GM21723 (cell line): ENCODE data around the gene ZFP69.
A peak's percentile ranks its signal among the peaks of the same experiment; 100 is the strongest.

Experiments
- ATAC-seq: cut with Tn5 transposase; IDR thresholded peaks from one replicate; pipeline ENCODE4 v1.9.1; 2021; ENCODE audit warnings: mild to moderate bottlenecking, moderate library complexity; ENCODE audit not compliant: unreplicated experiment

The ZFP69 gene

DNA sequence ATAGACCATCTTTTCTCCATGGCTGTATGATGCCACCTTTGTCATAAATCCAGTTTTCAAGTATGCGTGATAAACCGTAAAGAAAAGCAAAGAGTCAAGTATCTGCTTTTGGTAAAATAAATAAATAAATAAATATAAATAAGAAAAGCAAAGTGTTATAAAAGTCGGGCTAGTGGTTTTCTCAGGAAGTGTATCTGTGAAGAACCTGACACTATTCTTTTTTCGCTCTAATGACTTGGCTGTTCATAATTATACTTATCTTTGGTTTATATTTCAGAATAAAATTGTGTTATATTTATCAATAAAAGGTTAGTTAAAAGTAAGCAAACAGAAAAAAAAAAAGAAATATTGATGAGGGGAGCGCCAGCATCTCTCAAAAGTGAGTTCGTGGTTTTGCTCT, 30.9 kb downstream of the ZFP69 start:
- no peak for ATAC-seq

DNA sequence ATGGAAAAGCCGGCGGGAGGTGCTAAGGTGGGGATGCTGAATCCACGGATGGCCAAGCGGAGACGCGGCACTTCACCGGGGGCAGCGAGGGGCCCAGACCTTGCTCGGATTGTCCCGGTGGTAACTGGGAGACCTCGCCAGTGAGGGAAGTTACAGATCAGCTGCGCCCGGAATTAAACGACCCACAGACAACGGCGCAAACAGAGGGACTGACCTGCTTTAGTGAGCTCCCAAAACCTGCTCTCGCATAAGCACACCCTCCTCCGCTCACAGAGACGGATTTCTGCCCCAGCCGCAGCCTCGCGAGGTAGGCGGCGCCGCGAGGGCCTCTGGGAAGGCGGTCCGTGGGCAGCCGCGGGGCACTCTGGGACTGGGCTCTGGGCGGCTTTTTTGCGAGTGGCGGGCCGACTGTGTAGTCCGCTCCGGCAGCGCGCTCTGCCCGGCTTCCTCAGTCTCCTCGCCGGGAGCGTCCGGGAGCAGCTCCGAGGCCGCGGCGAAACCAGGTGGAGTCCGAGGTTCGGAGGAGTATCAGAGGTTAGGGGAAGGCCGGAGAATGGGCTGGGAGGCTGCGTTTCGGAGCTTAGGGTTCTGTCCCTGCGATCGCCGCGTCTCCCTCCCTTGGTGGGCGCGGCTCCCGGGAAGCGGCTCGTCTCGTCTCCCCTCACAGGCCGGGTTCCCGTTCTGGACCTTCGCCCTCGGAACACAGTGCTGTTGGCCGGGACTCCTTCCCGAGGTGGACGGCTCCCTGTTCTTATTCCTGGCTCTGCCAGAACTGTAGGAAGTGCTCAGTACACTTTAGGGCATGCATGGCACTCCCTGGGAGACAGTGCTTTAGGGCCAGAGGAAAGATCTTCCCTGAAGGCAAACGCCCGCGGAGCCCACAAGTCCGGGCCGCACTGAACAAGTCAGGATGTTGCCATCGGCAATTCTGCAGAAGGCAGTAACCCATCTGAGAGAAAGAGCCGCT, 31.6 kb downstream of the ZFP69 start, which contains the start of gene EXO5:
EXO5 (plus strand) TSS at position 393 of the 967 bp plus-strand sequence. CDS start 5,778 bp downstream, outside the sequence.
- ATAC-seq = peak; percentile 93

DNA sequence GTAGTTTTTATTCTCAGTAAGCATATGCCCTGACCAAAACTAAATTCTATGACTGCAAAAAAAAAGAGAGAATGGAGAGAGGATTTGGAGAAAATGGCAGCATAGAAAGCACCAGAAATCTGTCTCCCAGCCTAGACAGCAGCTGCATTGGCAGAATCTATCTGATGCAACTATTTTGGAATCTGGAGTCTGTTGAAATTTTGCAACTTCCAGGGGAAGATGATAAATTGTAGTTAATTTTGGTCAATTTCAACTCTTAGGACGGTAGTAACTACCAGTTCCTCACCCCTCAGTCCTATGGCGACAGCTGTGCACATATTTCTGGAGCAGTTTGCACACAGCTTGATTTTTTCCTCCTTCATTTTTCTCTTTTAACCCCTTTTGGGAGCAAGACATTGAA, 42.4 kb downstream of the ZFP69 start:
- ATAC-seq = no peak

DNA sequence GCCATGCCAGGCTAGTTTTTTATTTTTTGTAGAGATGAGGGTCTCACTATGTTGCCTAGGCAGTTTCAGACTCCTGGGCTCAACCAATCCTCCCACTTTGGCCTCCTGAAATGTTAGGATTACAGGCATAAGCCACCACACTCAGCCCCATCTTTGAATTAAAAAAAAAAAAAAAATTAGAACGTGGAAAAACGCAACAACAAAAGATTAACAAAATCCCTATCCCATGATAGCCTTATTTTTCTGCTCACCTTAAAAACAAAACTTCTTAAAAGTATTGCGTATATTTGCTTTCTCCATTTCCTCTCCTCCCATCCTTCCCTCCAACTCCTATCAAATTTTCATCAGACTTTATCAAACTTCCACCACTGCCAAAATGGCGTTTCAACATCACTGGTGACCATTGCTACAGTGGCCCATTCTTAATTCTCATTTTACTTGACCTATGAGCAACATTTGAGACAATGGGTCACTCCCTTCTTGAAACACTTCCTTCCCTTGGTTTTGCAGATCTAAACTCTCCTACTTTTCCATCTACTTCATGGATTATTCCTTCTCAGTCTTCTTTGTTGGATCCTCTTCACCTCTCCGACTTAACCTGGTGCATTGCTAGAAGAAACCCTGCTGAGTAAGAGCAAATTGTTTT, 53.8 kb downstream of the ZFP69 start:
- no peak for ATAC-seq

DNA sequence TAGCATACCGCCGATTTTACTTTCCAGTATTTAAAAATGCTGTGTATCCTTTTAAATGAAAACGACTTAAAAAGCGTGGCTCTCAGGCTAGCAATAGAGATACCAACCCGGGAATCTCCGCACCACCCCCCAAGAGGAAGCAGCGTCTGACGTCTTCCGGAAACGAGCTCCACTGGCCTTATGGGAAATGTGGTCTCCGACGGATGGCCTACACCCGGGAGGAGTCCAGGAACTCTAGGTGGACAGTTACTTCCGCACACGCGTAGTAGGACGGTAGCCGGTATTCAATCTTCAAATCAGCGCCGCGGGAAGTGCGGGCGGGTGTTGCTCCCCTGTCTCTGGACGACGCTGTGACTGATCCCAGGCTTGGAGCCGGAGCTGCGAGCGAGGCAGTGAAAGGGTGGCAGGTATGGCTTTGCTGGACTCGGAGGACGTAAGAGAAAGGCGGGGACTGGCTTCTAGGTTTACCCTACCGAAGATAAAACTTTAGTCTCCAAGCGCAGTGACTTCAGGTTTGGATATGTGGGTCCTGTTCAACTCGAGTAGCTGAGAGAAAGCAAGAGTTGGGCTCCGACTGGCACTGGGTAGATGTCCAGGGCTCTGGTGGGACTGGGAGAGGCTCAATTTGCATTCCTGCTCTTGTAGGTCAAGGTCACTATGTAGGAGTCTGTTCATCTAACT, 54.4 kb downstream of the ZFP69 start, which contains the start of gene ZNF684:
ZNF684 (plus strand) TSS at position 257 of the 681 bp plus-strand sequence. CDS start 1,530 bp downstream, outside the sequence.
- ATAC-seq = peak; percentile 93

DNA sequence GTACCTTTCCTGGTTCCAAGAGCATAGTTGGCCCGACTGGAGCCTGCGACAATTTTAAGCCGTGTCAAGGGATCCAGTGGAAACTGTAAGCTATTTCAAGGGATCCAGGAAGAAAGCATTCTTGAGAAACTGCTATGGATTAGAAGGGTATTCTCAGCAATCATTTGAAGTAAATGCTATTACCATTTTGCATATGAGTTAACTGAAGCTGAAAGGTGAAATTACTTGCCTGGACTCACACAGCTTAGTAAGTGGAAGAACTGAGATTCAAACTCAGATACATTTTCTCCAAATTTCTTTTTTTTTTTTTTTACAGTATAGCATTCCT, 54.9 kb downstream of the ZFP69 start:
- no peak for ATAC-seq

DNA sequence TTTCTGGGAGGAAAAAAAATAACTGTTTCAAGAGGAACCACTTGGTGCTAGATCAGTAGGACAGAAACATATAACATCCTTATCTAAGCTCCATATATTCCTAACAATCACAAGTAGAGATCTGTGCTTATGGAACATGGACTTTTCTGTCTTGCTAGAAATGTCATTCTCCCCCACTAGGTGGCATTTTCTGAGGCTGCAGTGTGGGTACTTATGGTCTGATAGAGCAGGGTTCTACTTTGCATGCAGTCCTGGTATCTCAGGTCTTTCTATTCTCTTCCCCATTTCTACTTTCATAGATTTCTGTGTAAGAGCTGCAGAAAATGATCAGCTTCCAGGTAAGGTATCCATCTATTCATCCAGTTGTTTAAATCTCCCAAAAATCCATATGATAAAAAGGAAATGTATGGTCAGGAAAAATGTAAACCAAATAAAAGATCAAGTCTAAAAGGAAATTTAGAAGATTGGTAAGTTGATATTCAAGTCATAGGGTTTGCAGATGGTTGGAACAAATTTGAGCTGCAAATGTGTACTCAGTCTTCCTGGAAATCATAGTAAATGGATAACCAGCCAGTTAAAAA, 55.8 kb downstream of the ZFP69 start:
- no peak for ATAC-seq

DNA sequence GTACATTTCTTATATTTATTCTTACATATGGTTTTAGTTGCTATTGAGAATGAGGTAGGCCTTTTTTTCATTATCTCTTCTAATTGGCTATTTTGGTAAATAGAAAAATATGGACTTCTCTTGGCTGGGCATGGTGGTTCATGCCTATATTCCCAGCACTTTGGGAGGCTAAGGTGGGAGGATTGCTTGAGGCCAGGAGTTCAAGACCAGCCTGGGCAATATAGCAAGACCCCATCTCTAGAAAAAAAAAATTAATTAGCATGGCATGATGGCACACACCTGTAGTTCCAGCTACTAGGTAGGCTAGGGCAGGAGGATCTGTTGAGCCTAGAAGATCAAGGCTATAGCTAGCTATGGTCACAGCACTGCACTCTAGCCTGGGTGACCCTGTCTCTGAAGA, 57.5 kb downstream of the ZFP69 start:
- no peak for ATAC-seq

DNA sequence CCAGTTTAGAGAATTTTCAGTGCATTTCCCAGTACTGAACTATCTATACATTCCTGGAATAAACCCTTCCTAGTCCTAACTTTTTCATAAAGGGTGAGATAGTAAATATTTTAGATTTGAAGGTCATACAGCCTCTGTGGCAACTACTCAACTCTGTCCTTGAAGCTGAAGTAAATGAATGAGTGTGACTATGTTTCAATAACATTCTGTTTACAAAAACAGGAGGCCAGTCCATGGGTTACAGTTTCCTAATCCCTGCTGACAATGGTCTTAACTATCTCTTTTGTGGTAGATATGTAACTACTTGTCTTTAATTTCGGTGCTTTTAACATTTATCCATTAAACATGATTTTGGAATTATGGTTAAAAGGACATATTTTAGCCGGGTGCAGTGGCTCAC, 58.6 kb downstream of the ZFP69 start:
- ATAC-seq = no peak

DNA sequence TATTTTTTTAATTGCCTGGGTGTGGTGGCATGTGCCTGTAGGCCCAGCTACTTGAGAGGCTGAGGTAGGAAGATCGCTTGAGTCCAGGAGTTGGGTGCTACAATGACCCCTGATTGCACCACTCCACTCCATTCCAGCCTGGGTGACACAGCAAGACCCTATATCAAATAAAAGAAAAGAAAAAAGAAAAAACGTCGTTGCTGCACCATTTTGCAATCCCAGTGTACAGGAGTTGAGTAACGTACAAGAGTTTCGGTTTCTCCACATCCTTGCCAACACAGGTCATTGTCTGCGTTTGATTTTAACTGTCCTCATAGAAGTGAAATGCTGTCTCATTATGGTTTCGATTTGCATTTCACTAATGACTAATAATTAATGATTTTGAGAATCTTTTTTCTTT, 62.2 kb downstream of the ZFP69 start:
- ATAC-seq = no peak
